ENCODE measurements around the gene MSMO1. TPM values are rescaled to one million over a fixed set of nuclear protein-coding genes. Genes with fewer than 3 reads are reported as not detected.

The MSMO1 gene
- total and polyA plus RNA-seq, 10 of the 15 experiments (the other 5 are each of a cell fraction or from before 2014, with no cell fraction given): 63.6 to 168 (median 105) TPM

DNA sequence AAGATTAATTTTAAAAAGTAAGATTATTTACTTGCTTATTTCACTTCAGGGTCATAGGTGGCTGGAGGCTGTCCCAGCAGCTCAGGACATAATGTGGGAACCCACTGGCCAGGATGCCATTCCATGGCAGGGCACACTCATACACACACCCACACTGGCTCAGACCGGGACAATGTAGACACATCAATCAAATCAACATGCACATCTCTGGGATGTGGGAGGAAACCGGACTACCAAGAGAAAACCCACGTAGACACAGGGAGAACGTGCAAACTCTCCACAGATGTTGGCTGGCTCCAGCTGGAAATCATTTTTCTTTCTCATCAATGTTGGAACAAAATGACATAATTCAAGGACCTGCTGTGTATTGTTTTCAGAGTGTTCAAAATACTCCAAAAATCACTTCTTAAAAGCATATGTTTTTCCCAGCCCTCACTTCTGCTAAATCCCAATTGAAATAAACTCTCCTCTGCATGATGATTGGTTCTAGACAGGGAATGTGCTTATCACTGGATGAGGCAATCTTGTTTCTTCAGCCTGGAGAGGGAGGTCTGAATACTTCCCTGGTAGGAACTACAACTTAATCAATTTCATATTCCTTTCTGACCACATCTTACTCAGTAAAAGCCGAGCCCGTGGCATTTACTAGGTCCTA is 32.7 kb downstream of the MSMO1 start:
- Histone ChIP-seq H4K20me1 (ENCODE audit: control insufficient read depth, insufficient read depth) (no peaks in the 10 kb centered on the region), H2AFZ (ENCODE audit: control insufficient read depth, low read depth, low read length) (no peak overlapping the region), H3K9ac (ENCODE audit: control insufficient read depth, insufficient read depth, low read length) (no peak overlapping the region), H3K4me2 (ENCODE audit: control insufficient read depth, insufficient read depth) (no peak overlapping the region), H3K4me1 (ENCODE audit: control insufficient read depth, insufficient read depth, low read length) (no peaks in the 10 kb centered on the region), H3K27ac (ENCODE audit: control insufficient read depth, insufficient read depth) (no peak overlapping the region), H3K79me2 (ENCODE audit: control insufficient read depth, insufficient read depth, low read length) (no peaks in the 10 kb centered on the region), H3K4me3 (no peak overlapping the region), H3K36me3 (ENCODE audit: control insufficient read depth in 2 of 2, insufficient read depth in 2 of 2, low read length in 1 of 2) (no peaks in the 10 kb centered on the region), H3K9me3 (replicated peaks; ENCODE audit: control insufficient read depth, insufficient read depth, low read length) (no peaks in the 10 kb centered on the region), H3K27me3 (replicated peaks in 1 of 2; ENCODE audit: control insufficient read depth in 2 of 2, insufficient read depth in 2 of 2, low read length in 1 of 2) (peaks cover 2 to 9% of the 10 kb centered on the region in 2 experiments; a peak in 2 of 4 replicates)
- intact Hi-C loops (cut with micrococcal nuclease; ENCODE audit: unreplicated experiment) (no loop called here), in situ Hi-C loops (cut with MboI) (no loop called here)
- POLR2A ChIA-PET: interaction anchor here (1.1 kb wide), 1 partner anchor 247 kb away, joined by 3 read pairs; no protein-coding TSS in a partner anchor
- ATAC-seq (no peak), DNase-seq (ENCODE audit: low read depth, low spot score) (no peak), FAIRE-seq (no peak)
- RAD21 ChIA-PET (ENCODE audit: unreplicated experiment): interaction anchor here (0.8 kb wide), 1 partner anchor 229 kb away, joined by 4 read pairs; no protein-coding TSS in a partner anchor
- 51% methylated on average over 6 of the region's 6 CpGs for WGBS (ENCODE audit: insufficient coverage, insufficient replicate concordance, low lambda C conversion rate, missing lambda C conversion rate)
- CTCF ChIA-PET: interaction anchor here (0.8 to 2.4 kb wide), 7 partner anchors 9 to 681 kb away, joined by 3 to 11 read pairs (median 4); no protein-coding TSS in a partner anchor
- TF ChIP-seq RELA (IDR thresholded peaks at IDR 0.05; ENCODE audit: borderline replicate concordance, partially characterized antibody) (no peak), BCL11A (IDR thresholded peaks at IDR 0.05; ENCODE audit: low read depth, low read length) (no peak)
- TF ChIP-seq, protein P1, sequence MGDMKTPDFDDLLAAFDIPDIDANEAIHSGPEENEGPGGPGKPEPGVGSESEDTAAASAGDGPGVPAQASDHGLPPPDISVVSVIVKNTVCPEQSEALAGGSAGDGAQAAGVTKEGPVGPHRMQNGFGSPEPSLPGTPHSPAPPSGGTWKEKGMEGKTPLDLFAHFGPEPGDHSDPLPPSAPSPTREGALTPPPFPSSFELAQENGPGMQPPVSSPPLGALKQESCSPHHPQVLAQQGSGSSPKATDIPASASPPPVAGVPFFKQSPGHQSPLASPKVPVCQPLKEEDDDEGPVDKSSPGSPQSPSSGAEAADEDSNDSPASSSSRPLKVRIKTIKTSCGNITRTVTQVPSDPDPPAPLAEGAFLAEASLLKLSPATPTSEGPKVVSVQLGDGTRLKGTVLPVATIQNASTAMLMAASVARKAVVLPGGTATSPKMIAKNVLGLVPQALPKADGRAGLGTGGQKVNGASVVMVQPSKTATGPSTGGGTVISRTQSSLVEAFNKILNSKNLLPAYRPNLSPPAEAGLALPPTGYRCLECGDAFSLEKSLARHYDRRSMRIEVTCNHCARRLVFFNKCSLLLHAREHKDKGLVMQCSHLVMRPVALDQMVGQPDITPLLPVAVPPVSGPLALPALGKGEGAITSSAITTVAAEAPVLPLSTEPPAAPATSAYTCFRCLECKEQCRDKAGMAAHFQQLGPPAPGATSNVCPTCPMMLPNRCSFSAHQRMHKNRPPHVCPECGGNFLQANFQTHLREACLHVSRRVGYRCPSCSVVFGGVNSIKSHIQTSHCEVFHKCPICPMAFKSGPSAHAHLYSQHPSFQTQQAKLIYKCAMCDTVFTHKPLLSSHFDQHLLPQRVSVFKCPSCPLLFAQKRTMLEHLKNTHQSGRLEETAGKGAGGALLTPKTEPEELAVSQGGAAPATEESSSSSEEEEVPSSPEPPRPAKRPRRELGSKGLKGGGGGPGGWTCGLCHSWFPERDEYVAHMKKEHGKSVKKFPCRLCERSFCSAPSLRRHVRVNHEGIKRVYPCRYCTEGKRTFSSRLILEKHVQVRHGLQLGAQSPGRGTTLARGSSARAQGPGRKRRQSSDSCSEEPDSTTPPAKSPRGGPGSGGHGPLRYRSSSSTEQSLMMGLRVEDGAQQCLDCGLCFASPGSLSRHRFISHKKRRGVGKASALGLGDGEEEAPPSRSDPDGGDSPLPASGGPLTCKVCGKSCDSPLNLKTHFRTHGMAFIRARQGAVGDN (IDR thresholded peaks at IDR 0.05): no peak
- SMC1A ChIA-PET (ENCODE audit: uncharacterized antibody, unreplicated experiment): interaction anchor here (0.8 to 1.6 kb wide), 6 partner anchors 16 to 229 kb away, joined by 3 to 5 read pairs (median 3); no protein-coding TSS in a partner anchor
- BruUV-seq (replicated peaks): no TSS peak

All from GM12878 (cell line).